WERI-Rb-1 (cell line): ENCODE results near the gene ZNF79.

Experiments used
- DNase-seq: peaks from one replicate; pipeline ENCODE4 v3.0.0-alpha.2; 2020
- H3K27ac ChIP-seq: fragments of 250-450 bp; sonication (Bioruptor Pico); 2 replicates; pipeline ENCODE4 v1.5.1; 2020; ENCODE audit warnings: mild to moderate bottlenecking, moderate library complexity
- H3K27me3 ChIP-seq: fragments of 250-450 bp; sonication (Bioruptor Pico); 2 replicates; pipeline ENCODE4 v1.5.1; 2021; ENCODE audit warnings: mild to moderate bottlenecking, low read depth, moderate library complexity; ENCODE audit not compliant: insufficient read depth, severe bottlenecking
- H3K36me3 ChIP-seq: fragments of 250-450 bp; sonication (Bioruptor Pico); 2 replicates; pipeline ENCODE4 v1.5.1; 2020; ENCODE audit warnings: mild to moderate bottlenecking, moderate library complexity
- H3K4me3 ChIP-seq: 2 replicates; pipeline ENCODE4 v1.5.1; 2011; ENCODE audit warnings: low read depth, mild to moderate bottlenecking, control low read depth, low read length
- H3K9me3 ChIP-seq: fragments of 250-450 bp; sonication (Bioruptor Pico); 2 replicates; pipeline ENCODE4 v1.5.1; 2021; ENCODE audit warnings: mild to moderate bottlenecking, moderate library complexity; ENCODE audit not compliant: severe bottlenecking
- TF ChIP-seq, protein P1 (sequence below): IDR thresholded peaks from 2 replicates; pipeline ENCODE4 v1.5.1; 2011; ENCODE audit warnings: low read depth, mild to moderate bottlenecking, control low read depth, inconsistent platforms, low read length

The ZNF79 gene

DNA sequence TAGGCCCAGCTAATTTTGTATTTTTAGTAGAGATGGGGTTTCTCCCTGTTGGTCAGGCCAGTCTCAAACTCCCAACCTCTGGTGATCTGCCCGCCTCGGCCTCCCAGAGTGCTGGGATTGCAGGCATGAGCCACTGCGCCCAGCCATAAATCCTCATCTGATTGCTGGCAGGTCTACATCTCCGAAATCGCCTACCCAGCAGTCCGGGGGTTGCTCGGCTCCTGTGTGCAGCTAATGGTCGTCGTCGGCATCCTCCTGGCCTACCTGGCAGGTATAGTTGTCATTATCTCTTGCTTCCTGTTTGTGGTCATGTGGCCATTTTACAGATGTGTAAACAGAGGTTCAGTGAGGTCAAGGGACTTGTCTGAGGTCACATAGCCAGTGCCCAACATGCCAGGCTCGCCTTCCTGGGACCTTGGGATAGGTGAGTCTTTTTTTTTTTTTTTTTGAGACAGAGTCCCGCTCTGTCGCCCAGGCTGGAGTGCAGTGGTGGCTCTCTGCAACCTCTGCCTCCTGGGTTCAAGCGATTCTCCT, 24.4 kb upstream of the ZNF79 start:
- Histone ChIP-seq H3K4me3 (no peak overlapping the region), H3K36me3 (peaks cover 70% of the 10 kb centered on the region), H3K27me3 (no peaks in the 10 kb centered on the region), H3K27ac (no peak overlapping the region), H3K9me3 (no peaks in the 10 kb centered on the region)
- TF ChIP-seq, protein P1, sequence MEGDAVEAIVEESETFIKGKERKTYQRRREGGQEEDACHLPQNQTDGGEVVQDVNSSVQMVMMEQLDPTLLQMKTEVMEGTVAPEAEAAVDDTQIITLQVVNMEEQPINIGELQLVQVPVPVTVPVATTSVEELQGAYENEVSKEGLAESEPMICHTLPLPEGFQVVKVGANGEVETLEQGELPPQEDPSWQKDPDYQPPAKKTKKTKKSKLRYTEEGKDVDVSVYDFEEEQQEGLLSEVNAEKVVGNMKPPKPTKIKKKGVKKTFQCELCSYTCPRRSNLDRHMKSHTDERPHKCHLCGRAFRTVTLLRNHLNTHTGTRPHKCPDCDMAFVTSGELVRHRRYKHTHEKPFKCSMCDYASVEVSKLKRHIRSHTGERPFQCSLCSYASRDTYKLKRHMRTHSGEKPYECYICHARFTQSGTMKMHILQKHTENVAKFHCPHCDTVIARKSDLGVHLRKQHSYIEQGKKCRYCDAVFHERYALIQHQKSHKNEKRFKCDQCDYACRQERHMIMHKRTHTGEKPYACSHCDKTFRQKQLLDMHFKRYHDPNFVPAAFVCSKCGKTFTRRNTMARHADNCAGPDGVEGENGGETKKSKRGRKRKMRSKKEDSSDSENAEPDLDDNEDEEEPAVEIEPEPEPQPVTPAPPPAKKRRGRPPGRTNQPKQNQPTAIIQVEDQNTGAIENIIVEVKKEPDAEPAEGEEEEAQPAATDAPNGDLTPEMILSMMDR = no peak
- DNase-seq = peak; percentile 5

DNA sequence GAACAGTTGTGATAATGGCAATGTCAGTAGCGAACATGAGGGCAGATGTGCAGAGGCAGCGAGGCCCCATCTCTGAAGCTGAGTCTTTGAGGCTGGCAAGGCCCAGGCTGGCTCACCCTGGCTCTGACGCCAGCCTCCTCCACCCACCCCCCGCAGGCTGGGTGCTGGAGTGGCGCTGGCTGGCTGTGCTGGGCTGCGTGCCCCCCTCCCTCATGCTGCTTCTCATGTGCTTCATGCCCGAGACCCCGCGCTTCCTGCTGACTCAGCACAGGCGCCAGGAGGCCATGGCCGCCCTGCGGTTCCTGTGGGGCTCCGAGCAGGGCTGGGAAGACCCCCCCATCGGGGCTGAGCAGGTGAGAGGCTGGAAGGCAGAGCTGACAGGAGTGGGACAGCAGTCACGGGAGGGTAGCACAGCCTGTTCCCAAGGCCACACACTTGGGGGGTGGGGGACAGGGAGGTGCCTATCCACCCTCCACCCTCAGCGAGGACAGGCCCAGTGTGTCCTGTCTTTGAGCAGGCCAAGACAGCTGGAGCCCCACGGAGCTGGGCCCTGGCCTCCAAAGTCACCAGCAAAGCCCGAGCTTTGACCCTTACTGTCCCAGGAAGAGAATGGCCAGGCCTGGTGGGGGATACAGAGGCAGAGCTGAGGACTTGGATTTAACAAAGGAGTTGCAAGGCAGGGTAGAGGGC, 21.6 kb upstream of the ZNF79 start:
- no peak overlapping the region for H3K4me3 ChIP-seq
- H3K36me3 ChIP-seq = peaks cover 93% of the 10 kb centered on the region
- no peaks in the 10 kb centered on the region for H3K27me3 ChIP-seq
- H3K27ac ChIP-seq = no peak overlapping the region
- no peak for DNase-seq
- TF ChIP-seq, protein P1 = no peak
- H3K9me3 ChIP-seq = no peaks in the 10 kb centered on the region

- Histone ChIP-seq H3K36me3 (peaks cover 96% of the 10 kb centered on the region), H3K4me3 (no peak overlapping the region), H3K27me3 (no peaks in the 10 kb centered on the region), H3K9me3 (no peaks in the 10 kb centered on the region), H3K27ac (no peak overlapping the region)
- no peak for DNase-seq
- TF ChIP-seq, protein P1 = no peak
Observed at GRCh38 chr9:127403507-127404192, 20.5 kb upstream of the ZNF79 start.

DNA sequence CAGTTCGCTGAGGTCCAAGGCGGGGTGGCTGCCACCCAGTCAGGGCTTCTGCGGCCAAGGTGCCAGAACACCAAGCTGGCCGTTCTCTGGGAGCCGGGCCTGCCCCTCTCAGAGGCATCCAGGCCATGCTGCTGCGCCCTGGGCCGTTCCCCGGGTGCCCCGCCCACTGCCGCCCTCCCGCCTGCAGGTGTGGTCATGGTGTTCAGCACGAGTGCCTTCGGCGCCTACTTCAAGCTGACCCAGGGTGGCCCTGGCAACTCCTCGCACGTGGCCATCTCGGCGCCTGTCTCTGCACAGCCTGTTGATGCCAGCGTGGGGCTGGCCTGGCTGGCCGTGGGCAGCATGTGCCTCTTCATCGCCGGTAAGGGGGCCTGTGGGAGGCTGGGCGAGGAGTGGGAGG, 19.6 kb upstream of the ZNF79 start:
- no peak overlapping the region for H3K4me3 ChIP-seq
- TF ChIP-seq, protein P1 = no peak
- no peaks in the 10 kb centered on the region for H3K9me3 ChIP-seq
- DNase-seq = no peak
- H3K36me3 ChIP-seq = peaks cover 87% of the 10 kb centered on the region
- no peak overlapping the region for H3K27ac ChIP-seq
- no peaks in the 10 kb centered on the region for H3K27me3 ChIP-seq

DNA sequence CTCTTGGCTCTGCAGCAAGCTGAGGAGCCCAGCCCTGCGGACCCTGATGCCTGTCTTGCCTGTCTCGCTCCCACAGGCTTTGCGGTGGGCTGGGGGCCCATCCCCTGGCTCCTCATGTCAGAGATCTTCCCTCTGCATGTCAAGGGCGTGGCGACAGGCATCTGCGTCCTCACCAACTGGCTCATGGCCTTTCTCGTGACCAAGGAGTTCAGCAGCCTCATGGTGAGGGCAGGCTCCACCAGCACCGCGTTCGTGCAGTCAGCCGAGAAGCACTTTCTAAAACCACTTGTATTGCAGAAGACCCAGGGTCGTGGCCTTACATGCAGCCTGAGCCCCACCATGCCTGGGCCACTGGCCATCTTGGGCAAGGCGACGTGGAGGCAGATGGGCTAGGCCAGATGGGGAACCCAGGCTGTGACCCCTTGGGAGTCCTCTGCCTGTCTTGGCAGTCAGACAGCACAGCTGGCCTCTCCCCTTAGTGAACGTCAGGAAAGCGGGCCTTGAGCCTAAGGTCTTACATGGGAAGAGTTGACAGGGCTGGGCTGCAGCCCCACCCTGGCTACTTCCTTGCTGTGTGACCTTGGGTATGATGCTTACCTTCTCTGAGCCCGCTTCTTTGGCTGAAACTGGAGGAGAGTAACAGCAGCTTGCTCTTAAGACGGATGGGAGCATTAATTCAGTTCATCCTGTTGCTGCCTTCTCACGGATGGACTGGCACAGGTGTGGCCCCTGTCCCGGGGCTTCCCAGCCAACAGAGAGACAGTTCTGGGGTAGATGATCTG, 18.6 kb upstream of the ZNF79 start:
- Histone ChIP-seq H3K9me3 (no peaks in the 10 kb centered on the region), H3K27ac (peak overlapping the region; percentile 31; the same call in 1 of the 2 replicates), H3K36me3 (peaks cover 84% of the 10 kb centered on the region), H3K27me3 (no peaks in the 10 kb centered on the region), H3K4me3 (no peak overlapping the region)
- TF ChIP-seq, protein P1 = no peak
- no peak for DNase-seq
